GM12801 (cell line): ENCODE measurements around the gene DHX16.

ENCODE experiments used
- TF ChIP-seq, protein P1 (sequence below): IDR thresholded peaks from one replicate; pipeline ENCODE4 v1.5.1; 2011; ENCODE audit warnings: control low read depth; ENCODE audit not compliant: insufficient read length; ENCODE audit errors: extremely low read depth

Gene DHX16

DNA sequence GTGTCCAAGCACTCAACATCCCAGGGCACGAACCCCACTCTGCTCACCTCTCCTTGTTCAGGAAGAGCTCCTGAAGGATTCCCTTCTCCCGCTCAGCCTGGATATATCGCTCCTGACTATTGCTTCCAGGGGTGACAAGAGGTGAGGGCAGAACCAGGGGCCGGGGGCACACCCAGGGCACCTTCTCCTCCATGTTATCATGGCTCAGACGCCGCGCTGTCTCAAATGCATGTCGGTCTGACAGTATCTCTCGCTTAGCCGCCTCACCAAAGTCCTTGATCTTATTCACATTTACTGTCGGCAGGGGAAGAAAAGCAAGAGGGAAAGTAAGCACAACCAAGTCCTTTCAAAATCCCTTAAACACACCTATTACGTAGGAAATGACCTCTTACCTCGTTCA, 68.8 kb downstream of the DHX16 start:
- TF ChIP-seq, protein P1, sequence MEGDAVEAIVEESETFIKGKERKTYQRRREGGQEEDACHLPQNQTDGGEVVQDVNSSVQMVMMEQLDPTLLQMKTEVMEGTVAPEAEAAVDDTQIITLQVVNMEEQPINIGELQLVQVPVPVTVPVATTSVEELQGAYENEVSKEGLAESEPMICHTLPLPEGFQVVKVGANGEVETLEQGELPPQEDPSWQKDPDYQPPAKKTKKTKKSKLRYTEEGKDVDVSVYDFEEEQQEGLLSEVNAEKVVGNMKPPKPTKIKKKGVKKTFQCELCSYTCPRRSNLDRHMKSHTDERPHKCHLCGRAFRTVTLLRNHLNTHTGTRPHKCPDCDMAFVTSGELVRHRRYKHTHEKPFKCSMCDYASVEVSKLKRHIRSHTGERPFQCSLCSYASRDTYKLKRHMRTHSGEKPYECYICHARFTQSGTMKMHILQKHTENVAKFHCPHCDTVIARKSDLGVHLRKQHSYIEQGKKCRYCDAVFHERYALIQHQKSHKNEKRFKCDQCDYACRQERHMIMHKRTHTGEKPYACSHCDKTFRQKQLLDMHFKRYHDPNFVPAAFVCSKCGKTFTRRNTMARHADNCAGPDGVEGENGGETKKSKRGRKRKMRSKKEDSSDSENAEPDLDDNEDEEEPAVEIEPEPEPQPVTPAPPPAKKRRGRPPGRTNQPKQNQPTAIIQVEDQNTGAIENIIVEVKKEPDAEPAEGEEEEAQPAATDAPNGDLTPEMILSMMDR: no peak
